ENCODE measurements around the gene SNAPC5.
"Not testable (repeated sequence)": the region's sequence is repeated elsewhere in the genome, so short reads cannot be mapped to it uniquely, and the experiment has no call there.

SNAPC5 gene

GRCh38 chr15:66474963-66475362 is 22.6 kb downstream of the SNAPC5 start:
- DNase-seq (ENCODE audit: low read depth, low spot score): no peak
- CTCF ChIA-PET: interaction anchor here (1.4 to 4.1 kb wide), 4 partner anchors 23 to 92 kb away, joined by 4 to 29 read pairs (median 6); partner anchors contain the start of genes MAP2K1 and SNAPC5
- POLR2A ChIA-PET: interaction anchor here (0.7 kb wide), 1 partner anchor 982 kb away, joined by 5 read pairs; no protein-coding TSS in a partner anchor
- TF ChIP-seq CTCF (IDR thresholded peaks at IDR 0.05; ENCODE audit: insufficient read depth, low read length, missing control alignments): no peak
- H3K4me3 ChIP-seq (ENCODE audit: low read depth, low read length): no peak overlapping the region

GRCh38 chr15:66474135-66474534 is 23.4 kb downstream of the SNAPC5 start:
- H3K4me3 ChIP-seq (ENCODE audit: low read depth, low read length): no peak overlapping the region
- no peak for TF ChIP-seq CTCF (IDR thresholded peaks at IDR 0.05; ENCODE audit: insufficient read depth, low read length, missing control alignments)
- CTCF ChIA-PET: interaction anchor here (1.1 to 4.1 kb wide), 4 partner anchors 14 to 93 kb away, joined by 3 to 29 read pairs (median 6); partner anchors contain the start of gene SNAPC5
- DNase-seq (ENCODE audit: low read depth, low spot score): no peak
- POLR2A ChIA-PET: no interaction called here

GRCh38 chr15:66472176-66472999 is 25.2 kb downstream of the SNAPC5 start:
- TF ChIP-seq CTCF (IDR thresholded peaks at IDR 0.05; ENCODE audit: insufficient read depth, low read length, missing control alignments): no peak
- ChIA-PET POLR2A (interaction anchor here (1.6 kb wide), 1 partner anchor 25 kb away, joined by 5 read pairs; the partner anchor contains the start of gene SNAPC5), CTCF (interaction anchor here (0.7 to 2.0 kb wide), 3 partner anchors 26 to 95 kb away, joined by 3 to 5 read pairs (median 4); no protein-coding TSS in a partner anchor)
- no peak for DNase-seq (ENCODE audit: low read depth, low spot score)
- H3K4me3 ChIP-seq (ENCODE audit: low read depth, low read length): no peak overlapping the region

- not testable (repeated sequence) for H3K4me3 ChIP-seq (ENCODE audit: low read depth, low read length); DNase-seq (ENCODE audit: low read depth, low spot score)
- ChIA-PET CTCF (interaction anchor here (1.3 to 1.4 kb wide), 2 partner anchors 11 to 27 kb away, joined by 4 to 5 read pairs; partner anchors contain the start of gene SNAPC5), POLR2A (interaction anchor here (1.3 kb wide), 1 partner anchor 10 kb away, joined by 3 read pairs; no protein-coding TSS in a partner anchor)
Observed at GRCh38 chr15:66470825-66471224, 26.7 kb downstream of the SNAPC5 start.

- POLR2A ChIA-PET; DNase-seq (ENCODE audit: low read depth, low spot score); H3K4me3 ChIP-seq (ENCODE audit: low read depth, low read length): not testable (repeated sequence)
- CTCF ChIA-PET: interaction anchor here (1.2 to 2.5 kb wide), 2 partner anchors 31 to 80 kb away, joined by 3 to 14 read pairs; partner anchors contain the start of gene SNAPC5
Observed at GRCh38 chr15:66467162-66468040, 30.2 kb downstream of the SNAPC5 start.

- DNase-seq (ENCODE audit: low read depth, low spot score); H3K4me3 ChIP-seq (ENCODE audit: low read depth, low read length); CTCF ChIA-PET; POLR2A ChIA-PET: not testable (repeated sequence)
Observed at GRCh38 chr15:66465294-66465693, 32.3 kb downstream of the SNAPC5 start.

- ChIA-PET POLR2A (no interaction called here), CTCF (no interaction called here)
- TF ChIP-seq CTCF (IDR thresholded peaks at IDR 0.05; ENCODE audit: insufficient read depth, low read length, missing control alignments): no peak
- no peak for DNase-seq (ENCODE audit: low read depth, low spot score)
- no peak overlapping the region for H3K4me3 ChIP-seq (ENCODE audit: low read depth, low read length)
Observed at GRCh38 chr15:66462627-66463026, 34.9 kb downstream of the SNAPC5 start.

All from AG04449 (cell line).